ENCODE data around the gene WDR44. TPM values are rescaled to one million over a fixed set of nuclear protein-coding genes. Genes with fewer than 3 reads are reported as not detected.
"Not testable (repeated sequence)": the region's sequence is repeated elsewhere in the genome, so short reads cannot be mapped to it uniquely, and the experiment has no call there.

Gene WDR44
- total and polyA plus RNA-seq, 10 of the 15 experiments (the other 5 are each of a cell fraction or from before 2014, with no cell fraction given), result 3.4 to 14.0 (median 11.6) TPM

- H3K4me1 ChIP-seq (ENCODE audit: control insufficient read depth, insufficient read depth, low read length), result no peaks in the 10 kb centered on the region
- no peaks in the 10 kb centered on the region for H4K20me1 ChIP-seq (ENCODE audit: control insufficient read depth, insufficient read depth)
- SMC1A ChIA-PET (ENCODE audit: uncharacterized antibody, unreplicated experiment), result no interaction called here
- no peak for TF ChIP-seq ESRRA (IDR thresholded peaks at IDR 0.05; ENCODE audit: low read length)
- TF ChIP-seq PRDM15 (CRISPR knock-in tag; IDR thresholded peaks at IDR 0.05), result no peak
- no peak for TF ChIP-seq CEBPZ (IDR thresholded peaks at IDR 0.05; ENCODE audit: low read depth, low read length)
- TF ChIP-seq ATF7 (IDR thresholded peaks at IDR 0.05; ENCODE audit: low read depth), result no peak
- TF ChIP-seq SIN3A (IDR thresholded peaks at IDR 0.05; ENCODE audit: low read depth, low read length), result no peak
- no peak for TF ChIP-seq ZZZ3 (IDR thresholded peaks at IDR 0.05; ENCODE audit: control insufficient read depth, insufficient read length, low read depth)
- TF ChIP-seq NFYA (IDR thresholded peaks at IDR 0.05; ENCODE audit: borderline replicate concordance, low read depth, low read length), result no peak
- RAD21 ChIA-PET (ENCODE audit: unreplicated experiment), result no interaction called here
- ATAC-seq (no peak), DNase-seq (ENCODE audit: low read depth, low spot score) (no peak), FAIRE-seq (no peak)
- no peak overlapping the region for H2AFZ ChIP-seq (ENCODE audit: control insufficient read depth, low read depth, low read length)
- H3K4me2 ChIP-seq (ENCODE audit: control insufficient read depth, insufficient read depth), result no peak overlapping the region
- no peaks in the 10 kb centered on the region for H3K36me3 ChIP-seq (ENCODE audit: control insufficient read depth in 2 of 2, insufficient read depth in 2 of 2, low read length in 1 of 2)
- no peak overlapping the region for H3K4me3 ChIP-seq
- H3K27ac ChIP-seq (ENCODE audit: control insufficient read depth, insufficient read depth), result no peak overlapping the region
- 21% methylated on average over 1 of the region's 1 CpG for WGBS (ENCODE audit: insufficient coverage, insufficient replicate concordance, low lambda C conversion rate, missing lambda C conversion rate)
- no peaks in the 10 kb centered on the region for H3K27me3 ChIP-seq (replicated peaks in 1 of 2; ENCODE audit: control insufficient read depth in 2 of 2, insufficient read depth in 2 of 2, low read length in 1 of 2)
- H3K79me2 ChIP-seq (ENCODE audit: control insufficient read depth, insufficient read depth, low read length), result no peaks in the 10 kb centered on the region
- BruUV-seq (replicated peaks), result no TSS peak
- intact Hi-C loops (cut with micrococcal nuclease; ENCODE audit: unreplicated experiment), result no loop called here
- in situ Hi-C loops (cut with MboI), result no loop called here
- POLR2A ChIA-PET, result interaction anchor here (0.6 kb wide), 1 partner anchor 1627 kb away, joined by 4 read pairs; no protein-coding TSS in a partner anchor
- CTCF ChIA-PET, result no interaction called here
- H3K9ac ChIP-seq (ENCODE audit: control insufficient read depth, insufficient read depth, low read length), result no peak overlapping the region
- no peaks in the 10 kb centered on the region for H3K9me3 ChIP-seq (replicated peaks; ENCODE audit: control insufficient read depth, insufficient read depth, low read length)
These were observed 134.3 kb downstream of the WDR44 start for GRCh38 chrX:118480172-118480571.

GRCh38 chrX:118482384-118482783, 136.5 kb downstream of the WDR44 start:
- RAD21 ChIA-PET (ENCODE audit: unreplicated experiment); H3K79me2 ChIP-seq (ENCODE audit: control insufficient read depth, insufficient read depth, low read length); FAIRE-seq; H3K4me1 ChIP-seq (ENCODE audit: control insufficient read depth, insufficient read depth, low read length); ATAC-seq; POLR2A ChIA-PET; BruUV-seq (replicated peaks); H3K4me3 ChIP-seq; DNase-seq (ENCODE audit: low read depth, low spot score); intact Hi-C loops (cut with micrococcal nuclease; ENCODE audit: unreplicated experiment); H3K27me3 ChIP-seq (replicated peaks in 1 of 2; ENCODE audit: control insufficient read depth in 2 of 2, insufficient read depth in 2 of 2, low read length in 1 of 2); SMC1A ChIA-PET (ENCODE audit: uncharacterized antibody, unreplicated experiment); H3K9ac ChIP-seq (ENCODE audit: control insufficient read depth, insufficient read depth, low read length); H3K36me3 ChIP-seq (ENCODE audit: control insufficient read depth in 2 of 2, insufficient read depth in 2 of 2, low read length in 1 of 2); in situ Hi-C loops (cut with MboI); H4K20me1 ChIP-seq (ENCODE audit: control insufficient read depth, insufficient read depth); H3K4me2 ChIP-seq (ENCODE audit: control insufficient read depth, insufficient read depth); H3K9me3 ChIP-seq (replicated peaks; ENCODE audit: control insufficient read depth, insufficient read depth, low read length); H2AFZ ChIP-seq (ENCODE audit: control insufficient read depth, low read depth, low read length); H3K27ac ChIP-seq (ENCODE audit: control insufficient read depth, insufficient read depth): not testable (repeated sequence)
- WGBS (ENCODE audit: insufficient coverage, insufficient replicate concordance, low lambda C conversion rate, missing lambda C conversion rate), result 46% methylated on average over 4 of the region's 4 CpGs
- CTCF ChIA-PET, result interaction anchor here (0.7 to 2.3 kb wide), 3 partner anchors 23 to 1000 kb away, joined by 3 to 7 read pairs (median 3); no protein-coding TSS in a partner anchor

All from GM12878 (cell line).